ENCODE measurements around the gene SEMA4B.

DNA sequence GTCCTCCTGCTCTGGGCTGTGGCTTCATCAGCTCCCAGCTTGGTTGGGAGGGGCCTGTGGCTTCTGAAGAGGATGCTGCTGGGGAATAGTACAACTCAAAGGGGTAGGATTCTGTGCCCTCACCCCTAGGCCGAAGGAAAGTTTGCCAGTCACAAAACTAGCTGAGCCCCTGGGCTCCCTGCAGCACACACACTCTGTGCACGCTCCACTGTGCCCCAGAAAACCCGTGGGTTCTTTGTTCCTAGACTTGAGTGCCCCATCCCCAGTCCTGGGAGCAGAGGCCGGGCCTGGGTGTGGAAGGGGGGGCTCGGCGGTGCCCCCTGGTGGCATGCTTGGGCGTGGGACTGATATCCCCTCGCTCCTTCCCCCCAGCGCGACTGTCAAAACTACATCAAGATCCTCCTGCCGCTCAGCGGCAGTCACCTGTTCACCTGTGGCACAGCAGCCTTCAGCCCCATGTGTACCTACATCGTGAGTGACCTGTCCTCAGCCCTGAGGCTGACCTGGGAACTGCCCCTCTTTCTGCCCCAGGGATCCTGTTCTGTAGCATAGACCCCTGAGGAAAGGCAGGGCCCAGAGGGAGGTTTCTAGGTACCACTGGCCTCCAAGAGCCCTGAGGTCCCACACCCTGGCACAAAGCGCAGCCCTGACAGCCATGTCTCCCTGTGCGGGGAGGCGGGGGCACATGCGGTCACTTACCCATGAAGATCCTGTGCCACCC lies 18.5 kb downstream of the SEMA4B start:
- 0 out of 4 replicates have a peak, but pooled peaks of 1 of the 2 experiments have one; percentile 37 for TF ChIP-seq SIN3A (conservative IDR thresholded peaks at IDR 0.05 in 1 of 2, IDR thresholded peaks at IDR 0.05 in 1 of 2; ENCODE audit: low read depth in 1 of 2, low read length in 2 of 2)
- no peak for TF ChIP-seq HDAC2 (IDR thresholded peaks at IDR 0.05; ENCODE audit: borderline replicate concordance in 1 of 2, low read depth in 2 of 2, low read length in 2 of 2)
- TF ChIP-seq TAF7 (optimal IDR thresholded peaks at IDR 0.05; ENCODE audit: borderline replicate concordance, low read depth, low read length), result no peak
- TF ChIP-seq CTCF (IDR thresholded peaks at IDR 0.05; ENCODE audit: control extremely low read depth in 1 of 3, insufficient read depth in 1 of 3, low read depth in 1 of 3, low read length in 3 of 3), result peak; percentile 68 to 69 (median 69)
- TF ChIP-seq, protein P1, sequence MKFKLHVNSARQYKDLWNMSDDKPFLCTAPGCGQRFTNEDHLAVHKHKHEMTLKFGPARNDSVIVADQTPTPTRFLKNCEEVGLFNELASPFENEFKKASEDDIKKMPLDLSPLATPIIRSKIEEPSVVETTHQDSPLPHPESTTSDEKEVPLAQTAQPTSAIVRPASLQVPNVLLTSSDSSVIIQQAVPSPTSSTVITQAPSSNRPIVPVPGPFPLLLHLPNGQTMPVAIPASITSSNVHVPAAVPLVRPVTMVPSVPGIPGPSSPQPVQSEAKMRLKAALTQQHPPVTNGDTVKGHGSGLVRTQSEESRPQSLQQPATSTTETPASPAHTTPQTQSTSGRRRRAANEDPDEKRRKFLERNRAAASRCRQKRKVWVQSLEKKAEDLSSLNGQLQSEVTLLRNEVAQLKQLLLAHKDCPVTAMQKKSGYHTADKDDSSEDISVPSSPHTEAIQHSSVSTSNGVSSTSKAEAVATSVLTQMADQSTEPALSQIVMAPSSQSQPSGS (IDR thresholded peaks at IDR 0.05; ENCODE audit: low read length), result no peak
